ENCODE measurements around the gene CFAP61.

CFAP61 gene

DNA sequence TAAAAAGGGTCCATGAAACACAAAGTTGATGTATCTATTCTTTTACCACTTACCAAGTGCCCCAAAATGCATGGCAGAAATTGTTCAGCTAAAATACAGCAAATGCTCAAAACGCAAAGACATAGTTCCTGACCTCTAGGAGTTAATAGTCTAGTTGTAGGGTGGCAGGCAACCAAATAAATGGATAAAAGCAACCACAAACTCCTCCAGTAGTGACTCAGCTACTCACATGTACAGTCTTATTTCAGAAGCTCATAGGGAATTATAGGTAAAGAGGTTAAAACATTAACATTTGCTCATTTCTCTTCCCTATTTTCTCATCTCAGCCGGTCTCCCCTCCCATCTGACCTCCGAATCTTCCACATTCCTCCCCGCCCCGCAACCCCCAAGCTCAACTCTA is 171.6 kb downstream of the CFAP61 start:
- H3K4me1 ChIP-seq = no peaks in the 10 kb centered on the region
- no peak for DNase-seq
- H3K9me3 ChIP-seq = peaks cover 1% of the 10 kb centered on the region; the same call in 1 of the 2 replicates
- H3K4me3 ChIP-seq (ENCODE audit: low read depth, low read length) = no peak overlapping the region
- H3K27me3 ChIP-seq = no peaks in the 10 kb centered on the region; the same call in 1 of the 2 replicates
- no peaks in the 10 kb centered on the region for H3K36me3 ChIP-seq
- TF ChIP-seq, protein P1, sequence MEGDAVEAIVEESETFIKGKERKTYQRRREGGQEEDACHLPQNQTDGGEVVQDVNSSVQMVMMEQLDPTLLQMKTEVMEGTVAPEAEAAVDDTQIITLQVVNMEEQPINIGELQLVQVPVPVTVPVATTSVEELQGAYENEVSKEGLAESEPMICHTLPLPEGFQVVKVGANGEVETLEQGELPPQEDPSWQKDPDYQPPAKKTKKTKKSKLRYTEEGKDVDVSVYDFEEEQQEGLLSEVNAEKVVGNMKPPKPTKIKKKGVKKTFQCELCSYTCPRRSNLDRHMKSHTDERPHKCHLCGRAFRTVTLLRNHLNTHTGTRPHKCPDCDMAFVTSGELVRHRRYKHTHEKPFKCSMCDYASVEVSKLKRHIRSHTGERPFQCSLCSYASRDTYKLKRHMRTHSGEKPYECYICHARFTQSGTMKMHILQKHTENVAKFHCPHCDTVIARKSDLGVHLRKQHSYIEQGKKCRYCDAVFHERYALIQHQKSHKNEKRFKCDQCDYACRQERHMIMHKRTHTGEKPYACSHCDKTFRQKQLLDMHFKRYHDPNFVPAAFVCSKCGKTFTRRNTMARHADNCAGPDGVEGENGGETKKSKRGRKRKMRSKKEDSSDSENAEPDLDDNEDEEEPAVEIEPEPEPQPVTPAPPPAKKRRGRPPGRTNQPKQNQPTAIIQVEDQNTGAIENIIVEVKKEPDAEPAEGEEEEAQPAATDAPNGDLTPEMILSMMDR (IDR thresholded peaks at IDR 0.05; ENCODE audit: low read depth, low read length) = no peak

DNA sequence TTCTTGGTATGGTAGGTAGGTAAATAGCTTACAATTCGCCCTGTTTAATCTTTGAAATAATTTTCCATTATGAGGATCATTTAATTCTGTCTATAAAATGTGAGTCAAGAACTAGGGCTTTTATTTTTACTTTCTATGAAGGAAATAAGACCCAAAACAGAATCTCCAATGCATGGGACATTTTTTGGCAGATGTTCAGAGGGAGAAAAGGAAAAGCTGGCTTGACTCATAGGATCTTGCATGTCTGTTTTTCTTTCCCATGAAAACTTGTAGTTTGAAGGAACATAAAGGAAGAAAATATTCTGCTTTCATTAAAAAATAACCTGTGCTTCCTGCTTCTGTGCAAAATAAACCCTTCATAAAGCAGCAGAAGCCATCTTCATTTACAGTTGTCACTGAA is 172.5 kb downstream of the CFAP61 start:
- no peak for DNase-seq
- Histone ChIP-seq H3K9me3 (no peaks in the 10 kb centered on the region), H3K4me3 (ENCODE audit: low read depth, low read length) (no peak overlapping the region), H3K4me1 (no peaks in the 10 kb centered on the region), H3K36me3 (no peaks in the 10 kb centered on the region), H3K27me3 (no peaks in the 10 kb centered on the region; the same call in 1 of the 2 replicates)
- TF ChIP-seq, protein P1 (IDR thresholded peaks at IDR 0.05; ENCODE audit: low read depth, low read length) = no peak

DNA sequence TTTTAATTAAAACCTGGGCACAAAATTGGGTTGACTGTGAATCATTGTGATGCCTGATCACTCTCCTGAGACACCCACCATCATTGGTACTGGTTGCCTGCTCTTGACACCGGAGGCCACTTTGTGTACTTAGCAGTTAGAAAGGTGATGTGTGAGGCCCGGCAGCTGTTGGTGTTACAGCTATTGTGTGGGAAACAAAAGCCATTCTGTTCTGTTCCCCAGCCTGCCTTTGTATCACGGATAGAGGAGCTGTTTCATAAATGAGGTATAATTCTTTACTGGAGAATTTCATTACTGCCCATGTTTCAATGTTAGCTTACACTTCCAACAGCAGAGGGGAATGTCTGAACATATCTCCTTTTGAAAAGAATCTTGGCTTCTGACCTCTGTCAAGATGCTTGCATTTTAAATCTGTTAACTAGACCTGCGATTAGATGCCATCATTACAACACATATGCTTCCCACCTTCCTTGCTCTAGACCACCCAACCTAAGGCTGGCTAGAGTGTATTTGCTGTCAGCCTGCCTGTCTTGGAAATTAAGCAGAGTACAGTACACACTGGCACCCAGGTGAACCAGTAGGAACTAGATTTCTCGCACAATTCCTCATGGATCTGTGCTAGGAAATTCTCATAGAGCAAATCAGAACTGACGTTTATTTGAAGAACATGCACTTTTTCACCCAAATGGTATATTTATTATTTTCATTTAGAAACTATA is 173.2 kb downstream of the CFAP61 start:
- H3K4me3 ChIP-seq (ENCODE audit: low read depth, low read length) = no peak overlapping the region
- no peak for DNase-seq
- TF ChIP-seq, protein P1 (IDR thresholded peaks at IDR 0.05; ENCODE audit: low read depth, low read length) = no peak
- no peaks in the 10 kb centered on the region; the same call in 1 of the 2 replicates for H3K27me3 ChIP-seq
- no peaks in the 10 kb centered on the region for H3K9me3 ChIP-seq
- H3K36me3 ChIP-seq = no peaks in the 10 kb centered on the region
- no peaks in the 10 kb centered on the region for H3K4me1 ChIP-seq

DNA sequence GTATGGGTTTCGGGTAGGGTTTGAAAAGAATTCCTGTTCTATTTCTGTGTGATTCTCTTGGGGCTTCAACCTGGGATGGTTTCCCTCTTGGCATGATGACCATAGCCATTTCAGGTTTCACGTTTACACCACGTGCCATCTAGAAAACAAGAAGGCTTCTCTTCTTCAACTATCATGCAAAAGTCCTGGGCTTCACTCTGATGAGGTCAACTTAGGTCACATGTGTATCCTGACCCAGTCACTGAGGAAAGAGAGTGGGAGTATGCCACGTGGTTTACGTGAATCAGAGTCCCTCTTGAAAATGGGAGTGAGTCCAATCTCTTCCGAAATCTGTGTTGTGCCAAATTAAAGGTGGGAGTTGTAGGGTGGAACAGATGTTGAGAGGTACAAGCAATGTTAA is 174.2 kb downstream of the CFAP61 start:
- TF ChIP-seq, protein P1 (IDR thresholded peaks at IDR 0.05; ENCODE audit: low read depth, low read length) = no peak
- no peaks in the 10 kb centered on the region; the same call in 1 of the 2 replicates for H3K27me3 ChIP-seq
- H3K4me1 ChIP-seq = no peaks in the 10 kb centered on the region
- no peaks in the 10 kb centered on the region for H3K9me3 ChIP-seq
- no peak overlapping the region for H3K4me3 ChIP-seq (ENCODE audit: low read depth, low read length)
- no peak for DNase-seq
- H3K36me3 ChIP-seq = no peaks in the 10 kb centered on the region

DNA sequence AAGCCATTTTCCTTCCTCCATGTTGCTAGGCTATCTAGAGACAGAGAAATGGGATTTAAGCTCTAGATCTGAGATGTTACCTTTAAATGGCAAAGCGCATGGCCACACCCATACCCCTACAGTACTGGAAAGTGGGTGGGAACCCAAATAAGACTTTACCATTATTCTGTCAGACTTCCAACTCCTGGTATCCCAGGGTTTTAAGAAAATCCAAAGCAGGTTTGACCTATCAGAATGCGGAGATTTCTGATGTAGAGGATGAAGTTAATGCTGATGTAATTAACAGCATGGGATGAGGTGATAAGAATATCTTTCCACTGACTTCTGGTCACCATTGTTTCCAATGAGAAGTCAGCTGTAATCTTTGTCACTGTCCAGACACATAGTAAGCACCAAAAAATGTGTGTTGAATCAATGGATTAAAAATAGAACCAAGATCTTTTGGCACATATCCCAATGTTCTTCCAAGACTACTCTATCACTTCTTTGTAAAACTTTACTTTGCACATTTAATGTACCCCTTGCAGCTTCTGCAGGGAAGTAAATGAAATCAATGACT is 174.8 kb downstream of the CFAP61 start:
- TF ChIP-seq, protein P1 (IDR thresholded peaks at IDR 0.05; ENCODE audit: low read depth, low read length) = no peak
- Histone ChIP-seq H3K9me3 (no peaks in the 10 kb centered on the region), H3K36me3 (no peaks in the 10 kb centered on the region), H3K27me3 (no peaks in the 10 kb centered on the region), H3K4me1 (no peaks in the 10 kb centered on the region), H3K4me3 (ENCODE audit: low read depth, low read length) (no peak overlapping the region)
- no peak for DNase-seq

DNA sequence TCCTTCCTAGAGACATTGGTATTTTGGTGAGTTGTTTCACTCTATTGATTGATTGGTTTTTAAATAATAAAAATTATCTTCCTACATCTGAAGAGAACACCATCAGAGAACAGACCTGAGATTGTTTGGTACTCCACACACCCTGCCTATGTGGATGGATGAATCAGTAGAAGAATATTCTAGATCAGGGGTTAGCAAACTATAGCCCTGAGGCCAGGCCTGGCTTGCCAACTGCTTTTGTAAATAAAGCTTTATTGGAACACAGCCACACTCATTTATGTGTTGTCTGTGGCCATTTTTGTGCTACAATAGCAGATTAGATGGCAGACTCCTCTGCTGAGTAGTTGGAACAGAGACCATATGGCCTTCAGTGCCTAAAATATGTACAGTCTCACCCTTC is 176.0 kb downstream of the CFAP61 start:
- H3K36me3 ChIP-seq = no peaks in the 10 kb centered on the region
- no peak overlapping the region for H3K4me3 ChIP-seq (ENCODE audit: low read depth, low read length)
- TF ChIP-seq, protein P1 (IDR thresholded peaks at IDR 0.05; ENCODE audit: low read depth, low read length) = no peak
- no peaks in the 10 kb centered on the region for H3K27me3 ChIP-seq
- no peaks in the 10 kb centered on the region for H3K9me3 ChIP-seq
- peaks cover 11% of the 10 kb centered on the region for H3K4me1 ChIP-seq
- no peak for DNase-seq
